HL-60 (cell line): ENCODE measurements around the gene GPD2.
"Not testable (repeated sequence)": the region's sequence is repeated elsewhere in the genome, so short reads cannot be mapped to it uniquely, and the experiment has no call there.

ENCODE experiments used
- DNase-seq, 2 experiments: peaks; one replicate each; pipeline ENCODE4 v3.0.0-alpha.2; 2010 to 2020; ENCODE audit warnings: low read depth in 1 of 2, low spot score in 1 of 2
- H3K27ac ChIP-seq: fragments of 250-450 bp; sonication (Bioruptor Pico); replicated peaks from 2 replicates; pipeline ENCODE4 v1.5.1; 2020; ENCODE audit warnings: mild to moderate bottlenecking, moderate library complexity
- H3K27me3 ChIP-seq: fragments of 250-450 bp; sonication (Bioruptor Pico); 2 replicates; pipeline ENCODE4 v1.5.1; 2021; ENCODE audit warnings: mild to moderate bottlenecking, moderate library complexity; ENCODE audit not compliant: insufficient read depth, poor library complexity, severe bottlenecking
- H3K4me3 ChIP-seq: replicated peaks from 2 replicates; pipeline ENCODE4 v1.5.1; 2011; ENCODE audit warnings: mild to moderate bottlenecking, control low read depth, low read length; ENCODE audit not compliant: insufficient read depth
- GABPA ChIP-seq: IDR thresholded peaks from 2 replicates; pipeline ENCODE4 v1.6.1; 2012; ENCODE audit warnings: low read depth
- POLR2AphosphoS5 ChIP-seq: IDR thresholded peaks from 2 replicates; pipeline ENCODE4 v1.6.1; 2012; ENCODE audit warnings: low read depth
- SPI1 ChIP-seq: IDR thresholded peaks from 2 replicates; pipeline ENCODE4 v1.6.1; 2012; ENCODE audit warnings: low read depth, mild to moderate bottlenecking, borderline replicate concordance
- TF ChIP-seq, protein P1 (sequence below): IDR thresholded peaks from 2 replicates; pipeline ENCODE4 v1.6.1; 2012; ENCODE audit warnings: low read depth; ENCODE audit not compliant: insufficient replicate concordance
- TF ChIP-seq, protein P2 (sequence below): IDR thresholded peaks from one replicate; pipeline ENCODE4 v1.5.1; 2011; ENCODE audit warnings: low read length, control low read depth, inconsistent platforms; ENCODE audit not compliant: insufficient read depth

Gene GPD2

GRCh38 chr2:156602552-156602933 lies 166.4 kb downstream of the GPD2 start:
- DNase-seq, result no peak
- Histone ChIP-seq H3K27me3 (peaks cover 2% of the 10 kb centered on the region), H3K4me3 (no peak overlapping the region), H3K27ac (no peak overlapping the region)
- TF ChIP-seq GABPA, result no peak
- TF ChIP-seq POLR2AphosphoS5, result no peak
- TF ChIP-seq SPI1, result no peak
- TF ChIP-seq, protein P1, sequence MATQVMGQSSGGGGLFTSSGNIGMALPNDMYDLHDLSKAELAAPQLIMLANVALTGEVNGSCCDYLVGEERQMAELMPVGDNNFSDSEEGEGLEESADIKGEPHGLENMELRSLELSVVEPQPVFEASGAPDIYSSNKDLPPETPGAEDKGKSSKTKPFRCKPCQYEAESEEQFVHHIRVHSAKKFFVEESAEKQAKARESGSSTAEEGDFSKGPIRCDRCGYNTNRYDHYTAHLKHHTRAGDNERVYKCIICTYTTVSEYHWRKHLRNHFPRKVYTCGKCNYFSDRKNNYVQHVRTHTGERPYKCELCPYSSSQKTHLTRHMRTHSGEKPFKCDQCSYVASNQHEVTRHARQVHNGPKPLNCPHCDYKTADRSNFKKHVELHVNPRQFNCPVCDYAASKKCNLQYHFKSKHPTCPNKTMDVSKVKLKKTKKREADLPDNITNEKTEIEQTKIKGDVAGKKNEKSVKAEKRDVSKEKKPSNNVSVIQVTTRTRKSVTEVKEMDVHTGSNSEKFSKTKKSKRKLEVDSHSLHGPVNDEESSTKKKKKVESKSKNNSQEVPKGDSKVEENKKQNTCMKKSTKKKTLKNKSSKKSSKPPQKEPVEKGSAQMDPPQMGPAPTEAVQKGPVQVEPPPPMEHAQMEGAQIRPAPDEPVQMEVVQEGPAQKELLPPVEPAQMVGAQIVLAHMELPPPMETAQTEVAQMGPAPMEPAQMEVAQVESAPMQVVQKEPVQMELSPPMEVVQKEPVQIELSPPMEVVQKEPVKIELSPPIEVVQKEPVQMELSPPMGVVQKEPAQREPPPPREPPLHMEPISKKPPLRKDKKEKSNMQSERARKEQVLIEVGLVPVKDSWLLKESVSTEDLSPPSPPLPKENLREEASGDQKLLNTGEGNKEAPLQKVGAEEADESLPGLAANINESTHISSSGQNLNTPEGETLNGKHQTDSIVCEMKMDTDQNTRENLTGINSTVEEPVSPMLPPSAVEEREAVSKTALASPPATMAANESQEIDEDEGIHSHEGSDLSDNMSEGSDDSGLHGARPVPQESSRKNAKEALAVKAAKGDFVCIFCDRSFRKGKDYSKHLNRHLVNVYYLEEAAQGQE, result no peak
- TF ChIP-seq, protein P2, sequence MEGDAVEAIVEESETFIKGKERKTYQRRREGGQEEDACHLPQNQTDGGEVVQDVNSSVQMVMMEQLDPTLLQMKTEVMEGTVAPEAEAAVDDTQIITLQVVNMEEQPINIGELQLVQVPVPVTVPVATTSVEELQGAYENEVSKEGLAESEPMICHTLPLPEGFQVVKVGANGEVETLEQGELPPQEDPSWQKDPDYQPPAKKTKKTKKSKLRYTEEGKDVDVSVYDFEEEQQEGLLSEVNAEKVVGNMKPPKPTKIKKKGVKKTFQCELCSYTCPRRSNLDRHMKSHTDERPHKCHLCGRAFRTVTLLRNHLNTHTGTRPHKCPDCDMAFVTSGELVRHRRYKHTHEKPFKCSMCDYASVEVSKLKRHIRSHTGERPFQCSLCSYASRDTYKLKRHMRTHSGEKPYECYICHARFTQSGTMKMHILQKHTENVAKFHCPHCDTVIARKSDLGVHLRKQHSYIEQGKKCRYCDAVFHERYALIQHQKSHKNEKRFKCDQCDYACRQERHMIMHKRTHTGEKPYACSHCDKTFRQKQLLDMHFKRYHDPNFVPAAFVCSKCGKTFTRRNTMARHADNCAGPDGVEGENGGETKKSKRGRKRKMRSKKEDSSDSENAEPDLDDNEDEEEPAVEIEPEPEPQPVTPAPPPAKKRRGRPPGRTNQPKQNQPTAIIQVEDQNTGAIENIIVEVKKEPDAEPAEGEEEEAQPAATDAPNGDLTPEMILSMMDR, result no peak

DNA sequence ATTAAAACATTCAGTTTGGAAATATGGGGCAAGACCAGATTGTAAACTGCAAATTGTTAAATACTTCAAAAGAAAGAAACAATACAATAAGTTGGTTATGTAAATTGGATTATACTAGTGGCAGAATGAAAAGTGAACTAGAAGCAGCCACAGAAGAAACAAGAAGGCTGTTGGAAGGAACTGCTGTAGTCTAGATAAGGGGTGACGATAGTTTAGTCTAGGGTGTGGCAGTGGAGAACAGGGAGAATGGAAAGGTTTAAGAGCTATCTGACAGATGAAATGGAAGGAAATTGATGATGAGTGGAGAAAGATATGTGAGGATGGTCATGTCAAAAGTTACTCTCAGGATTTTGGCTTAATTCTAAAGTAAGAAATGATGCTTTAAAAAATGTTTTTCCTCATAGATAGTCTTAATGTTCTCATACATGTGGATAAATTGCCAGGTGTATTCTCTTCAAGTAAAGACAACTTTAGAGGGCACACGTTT lies 179.7 kb downstream of the GPD2 start:
- no peak overlapping the region for H3K27ac ChIP-seq
- TF ChIP-seq, protein P2, result no peak
- TF ChIP-seq SPI1 (no peak), GABPA (no peak), POLR2AphosphoS5 (no peak)
- TF ChIP-seq, protein P1, result no peak
- peaks cover 2% of the 10 kb centered on the region for H3K27me3 ChIP-seq
- no peak for DNase-seq
- H3K4me3 ChIP-seq, result no peak overlapping the region

GRCh38 chr2:156618071-156618470 lies 181.9 kb downstream of the GPD2 start:
- not testable (repeated sequence) for H3K4me3 ChIP-seq, DNase-seq, H3K27ac ChIP-seq, H3K27me3 ChIP-seq

- H3K27me3 ChIP-seq, result peaks cover 2% of the 10 kb centered on the region
- TF ChIP-seq SPI1, result no peak
- TF ChIP-seq, protein P1, result no peak
- no peak for TF ChIP-seq GABPA
- TF ChIP-seq, protein P2, result no peak
- TF ChIP-seq POLR2AphosphoS5, result no peak
- no peak overlapping the region for H3K4me3 ChIP-seq
- H3K27ac ChIP-seq, result no peak overlapping the region
- no peak for DNase-seq
Observed at GRCh38 chr2:156619021-156619539, 182.9 kb downstream of the GPD2 start.
